DND-41 (cell line): Measurements from ENCODE around the gene ABCA7.

ENCODE experiments used
- CTCF ChIP-seq: IDR thresholded peaks from 2 replicates; pipeline ENCODE4 v1.5.1; 2012; ENCODE audit warnings: borderline replicate concordance, low read length, moderate library complexity, mild to moderate bottlenecking; ENCODE audit not compliant: poor library complexity, severe bottlenecking; ENCODE audit errors: extremely low read depth
- EZH2 ChIP-seq: IDR thresholded peaks from 3 replicates; pipeline ENCODE4 v1.6.1; 2012; ENCODE audit warnings: borderline replicate concordance, low read depth, mild to moderate bottlenecking, moderate library complexity, low read length, inconsistent platforms; ENCODE audit not compliant: severe bottlenecking

GRCh38 chr19:1067341-1067957 lies 27.5 kb downstream of the ABCA7 start:
- TF ChIP-seq CTCF (no peak), EZH2 (no peak)
